Hematopoietic multipotent progenitor cell treated with erythropoietin and hydrocortisone succinate and interleukin-3 and kit ligand, for 8 days (in vitro differentiated cells): ENCODE data around the gene TRMT61A.
A peak's percentile ranks its signal among the peaks of the same experiment; 100 is the strongest.

Experiments used
- DNase-seq: peaks from one replicate; pipeline ENCODE4 v3.0.0-alpha.2; 2015

Gene TRMT61A

DNA sequence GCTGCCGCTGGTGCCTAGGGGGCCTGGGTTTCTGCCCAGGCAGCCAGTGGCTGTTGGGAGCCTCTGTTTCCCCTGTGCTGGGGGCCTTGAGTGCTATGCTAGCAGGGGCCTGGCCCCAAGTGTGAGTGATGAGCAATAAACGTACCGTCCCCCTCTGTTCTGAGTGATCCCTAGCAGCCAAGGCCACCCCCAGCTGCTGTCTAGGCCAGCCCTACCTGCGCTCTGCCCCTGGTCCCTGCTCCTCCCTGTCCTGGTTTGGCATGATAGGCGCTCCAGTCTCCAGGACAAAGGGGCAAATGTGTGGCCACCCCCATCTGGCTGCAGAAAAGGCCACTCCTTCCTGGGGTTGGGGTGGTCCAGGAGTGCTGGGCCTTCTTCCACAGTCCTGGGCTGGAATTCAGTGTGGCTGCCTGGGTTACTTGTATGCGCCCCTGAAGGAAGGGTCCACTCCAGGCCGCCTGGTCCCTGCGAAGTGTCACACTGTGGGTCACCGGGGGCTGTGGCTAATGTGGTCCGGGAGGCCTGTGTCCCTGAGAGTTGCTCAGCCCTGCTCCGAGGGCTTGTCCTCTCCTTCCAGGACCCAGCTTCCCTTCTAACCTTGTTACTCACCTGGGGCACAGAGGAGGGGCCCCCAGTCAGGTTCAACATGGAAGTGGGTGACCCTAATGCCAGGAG lies 7.0 kb downstream of the TRMT61A start:
- DNase-seq = no peak

DNA sequence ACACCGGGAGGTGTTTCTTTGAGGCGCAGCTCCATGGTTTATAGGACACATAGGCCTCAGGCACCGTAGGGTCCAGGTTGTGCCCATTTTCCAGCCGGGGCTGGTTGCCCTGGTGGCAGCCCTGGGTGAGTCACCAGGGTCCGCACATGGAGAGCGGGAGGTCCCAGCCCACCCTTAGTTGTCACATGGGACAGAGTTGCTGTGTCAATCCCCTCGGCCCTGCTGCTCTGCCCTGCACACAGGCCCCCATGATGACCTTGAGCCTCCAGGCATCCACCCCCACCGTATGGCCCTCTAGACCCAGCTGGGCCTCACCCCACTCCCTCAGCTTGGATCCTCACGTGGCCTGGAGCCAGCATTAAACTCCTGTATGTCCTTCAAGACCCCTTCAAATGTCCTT lies 7.7 kb downstream of the TRMT61A start:
- no peak for DNase-seq

DNA sequence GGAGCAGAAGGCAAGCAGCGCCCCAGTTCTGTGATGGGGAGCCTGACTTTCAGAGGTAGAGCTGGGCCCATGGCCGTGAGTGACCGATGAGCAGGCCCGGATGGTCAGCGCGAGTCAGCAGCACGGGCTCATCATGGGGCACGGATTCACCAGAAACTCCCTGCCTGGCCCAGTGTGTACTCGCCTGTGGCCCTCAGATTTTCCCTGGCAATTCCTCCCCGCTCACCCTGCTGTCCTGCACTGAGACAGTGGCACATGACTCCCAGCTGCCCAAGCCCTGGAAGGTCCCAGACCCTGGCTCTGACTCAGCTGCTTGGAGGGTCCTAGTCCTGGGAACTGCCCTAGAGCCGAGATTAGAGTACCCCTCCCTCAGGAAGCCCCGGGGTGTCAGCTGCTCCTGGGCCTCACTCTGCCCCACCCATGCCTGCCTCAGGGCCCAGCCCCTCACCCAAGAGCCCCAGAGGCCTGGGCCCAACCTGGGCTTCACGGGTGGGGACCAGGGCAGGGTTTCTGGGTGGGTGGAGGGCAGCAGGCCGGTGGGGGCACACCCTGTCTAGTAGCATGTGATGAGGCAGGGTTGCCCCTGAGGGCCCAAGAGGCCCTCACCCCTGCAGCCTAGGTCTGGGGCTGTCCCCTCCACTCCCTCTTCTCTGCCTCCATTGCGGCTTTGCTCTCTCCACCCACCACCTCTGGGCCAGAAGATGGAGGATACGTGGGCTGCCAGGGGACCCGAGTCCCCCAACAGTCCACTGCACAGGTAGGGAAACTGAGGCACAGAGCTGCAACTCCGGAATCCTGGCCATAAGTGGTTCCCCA lies 8.4 kb downstream of the TRMT61A start:
- no peak for DNase-seq

DNA sequence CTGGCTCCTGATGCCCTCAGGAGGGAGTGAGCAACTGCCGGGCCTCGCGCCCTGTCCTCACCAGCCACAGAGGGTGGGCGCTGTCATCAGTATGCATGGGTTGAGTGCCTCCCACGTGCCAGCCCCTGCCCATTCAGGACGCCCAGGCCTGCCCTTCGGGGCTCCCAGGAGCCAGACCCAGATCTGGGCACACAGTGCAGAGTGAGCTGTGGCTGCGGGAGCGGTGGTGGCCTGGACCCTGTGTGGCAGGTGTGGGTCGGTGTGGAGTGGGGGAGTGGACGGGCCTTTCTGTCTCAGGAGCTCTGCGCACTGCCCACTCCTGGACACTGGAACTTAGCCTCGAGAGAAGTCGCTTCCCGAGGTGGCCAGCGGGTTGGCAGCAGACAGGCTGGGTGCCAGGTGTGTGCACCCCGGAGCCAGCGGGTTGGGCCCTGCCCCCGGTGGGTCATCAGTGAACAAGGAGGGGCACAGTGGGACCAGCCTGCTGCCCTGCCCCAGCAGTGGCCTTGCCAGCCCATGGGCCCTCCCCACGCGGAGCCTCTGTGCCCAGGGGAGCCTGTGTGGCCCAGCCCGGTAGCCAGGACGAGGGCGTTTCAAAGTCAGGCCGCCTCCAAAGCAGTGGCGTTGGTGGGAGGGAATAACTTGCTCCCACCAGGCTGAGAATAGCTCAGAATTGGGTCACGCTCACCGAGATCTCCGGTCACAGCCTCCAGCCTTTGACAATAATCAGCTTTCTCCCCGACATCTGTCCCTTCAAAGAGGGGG lies 9.5 kb downstream of the TRMT61A start:
- no peak for DNase-seq

DNA sequence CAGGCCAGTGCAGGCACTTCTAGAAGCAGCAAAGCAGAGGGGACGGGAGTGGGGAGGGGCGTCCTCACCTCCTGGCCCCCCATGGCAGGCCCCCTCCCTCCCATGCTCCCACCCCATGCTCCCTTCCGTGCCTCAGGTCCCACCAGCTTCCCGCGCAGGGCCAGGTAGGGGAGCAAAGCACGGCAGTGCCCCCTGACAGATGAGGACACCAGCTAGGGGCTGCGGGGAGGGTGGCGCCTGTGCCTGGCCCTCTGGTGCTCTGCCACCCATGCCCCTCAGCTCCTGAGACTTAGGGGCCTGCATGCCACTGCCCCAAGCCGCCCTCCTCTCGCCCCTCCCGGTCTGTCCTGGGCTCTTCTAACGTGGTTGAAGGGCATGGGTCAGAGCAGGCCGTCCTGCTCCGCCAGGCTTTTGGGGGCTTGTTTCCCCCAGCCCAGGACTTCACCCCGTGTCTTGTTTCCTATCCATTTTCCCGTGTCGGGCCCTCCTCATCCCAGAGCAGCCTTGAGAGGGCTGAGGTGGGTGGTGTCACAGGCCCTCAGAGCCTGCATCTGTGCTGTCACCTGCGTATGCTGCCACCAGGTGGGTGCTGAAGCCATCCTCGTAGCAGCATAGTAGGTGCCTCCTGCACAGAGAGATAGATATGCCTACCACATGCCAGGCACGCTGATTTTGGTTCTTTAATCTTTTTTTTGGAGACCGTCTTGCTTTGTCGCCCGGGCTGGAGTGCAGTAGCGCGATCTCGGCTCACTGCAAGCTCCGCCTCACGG lies 10.2 kb downstream of the TRMT61A start:
- no peak for DNase-seq

DNA sequence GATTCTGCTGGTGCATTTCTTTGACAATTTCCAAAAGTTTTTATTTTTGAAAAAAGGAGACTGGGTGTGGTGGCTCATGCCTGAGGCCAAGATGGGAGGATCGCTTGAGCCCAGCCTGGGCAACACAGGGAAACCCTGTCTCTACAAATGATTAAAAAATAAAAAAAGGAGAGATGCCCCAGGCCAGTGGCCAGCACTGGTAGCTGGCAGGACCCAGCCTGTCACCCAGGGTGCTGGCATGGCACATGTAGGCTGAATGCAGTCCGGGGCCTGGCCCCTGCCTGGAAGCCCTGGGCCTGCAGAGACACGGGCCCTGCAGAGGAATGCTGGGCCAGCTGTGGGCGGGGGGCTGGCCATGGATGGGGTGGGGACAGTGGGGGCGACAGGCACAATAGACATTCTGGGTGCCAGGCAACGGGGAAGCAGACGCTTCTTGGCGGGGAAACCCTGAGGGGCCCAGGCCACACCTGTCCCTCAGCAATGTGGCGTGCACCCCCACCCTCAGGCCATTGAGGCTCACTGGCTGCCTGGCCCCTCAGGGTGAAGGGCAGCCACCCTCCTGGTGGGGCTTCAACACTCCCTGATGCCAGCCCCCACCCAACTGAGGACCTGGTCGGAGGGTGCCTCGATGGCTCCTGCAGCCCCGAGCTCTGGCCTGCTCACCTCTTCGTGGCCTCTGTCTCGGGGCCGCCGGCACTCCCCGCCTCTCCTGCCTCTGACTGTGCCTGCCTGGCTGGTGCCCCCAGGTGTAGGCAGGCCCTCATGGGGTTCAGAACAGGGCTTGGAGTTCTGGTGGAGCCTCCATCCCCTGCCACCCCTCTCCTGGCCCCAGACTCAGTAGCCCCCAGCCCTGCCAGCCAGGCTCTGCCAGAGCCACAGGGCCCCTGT lies 12.1 kb downstream of the TRMT61A start:
- DNase-seq = no peak

DNA sequence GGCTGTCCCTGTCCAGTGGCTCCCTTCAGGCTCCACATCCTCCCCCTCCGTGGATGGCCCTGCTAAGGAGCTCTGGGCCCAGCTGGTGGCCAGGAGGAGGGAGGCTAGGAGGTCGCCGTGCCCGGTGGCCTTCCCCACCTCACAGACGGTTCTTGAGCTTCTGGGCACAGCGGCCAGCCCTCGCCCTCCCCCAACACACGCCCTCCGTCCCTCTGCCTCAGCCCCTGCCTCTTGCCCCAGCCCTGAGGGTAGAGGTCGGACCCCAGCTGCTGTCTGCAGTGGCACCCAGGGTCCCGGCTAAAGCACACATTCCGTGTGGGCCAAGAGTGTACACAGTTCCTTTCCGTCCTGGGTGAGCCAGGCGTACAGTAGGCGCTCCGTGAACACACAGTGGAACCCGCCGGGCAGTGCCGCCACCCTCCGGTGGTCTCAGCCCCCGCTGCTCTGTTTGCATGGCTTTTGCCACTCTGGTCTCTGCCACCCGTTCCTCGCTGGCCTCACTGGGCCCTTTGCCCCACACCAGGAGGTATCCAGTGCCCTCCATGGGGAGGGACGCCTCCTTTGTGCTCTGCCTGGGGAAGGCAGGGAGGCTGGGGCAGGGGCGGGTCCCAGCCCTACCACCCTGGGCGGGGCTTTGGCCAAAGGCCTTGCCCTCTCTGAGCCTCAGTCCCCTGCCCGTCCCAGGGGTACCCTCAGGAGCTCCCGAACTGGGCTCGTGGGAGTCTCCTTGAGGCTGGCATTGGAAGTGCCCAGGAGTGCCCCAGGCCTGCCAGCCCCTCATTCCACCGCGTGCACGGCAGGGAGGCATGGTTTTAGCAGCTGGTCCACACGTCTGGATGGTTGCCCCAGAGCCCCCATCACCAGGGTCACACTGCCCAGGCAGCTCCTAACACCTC lies 13.0 kb downstream of the TRMT61A start:
- no peak for DNase-seq

DNA sequence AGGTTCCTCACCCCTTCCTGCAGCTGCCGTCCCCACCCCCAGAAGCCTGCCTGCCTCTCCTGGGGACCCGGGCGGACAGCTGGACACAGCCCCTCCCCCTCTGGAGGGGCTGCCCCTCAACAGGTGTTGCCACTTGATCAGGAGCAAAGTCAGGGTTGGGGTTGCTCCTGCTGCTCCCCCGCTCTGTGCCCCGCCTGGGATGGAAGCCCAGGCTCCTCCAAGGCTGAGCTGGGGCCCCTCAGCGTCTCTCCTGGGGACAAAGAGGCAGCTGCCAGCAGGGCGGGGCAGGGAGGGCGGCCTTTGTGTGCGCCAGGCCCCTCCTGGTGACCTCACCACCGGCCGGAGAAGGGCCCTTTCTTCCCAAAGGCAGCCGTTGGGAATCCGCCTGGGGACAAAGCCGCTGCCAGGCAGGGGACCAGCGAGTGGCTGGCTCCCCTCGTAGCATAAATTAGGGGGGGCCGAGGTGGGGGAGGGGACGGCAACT lies 13.7 kb downstream of the TRMT61A start:
- DNase-seq = no peak

DNA sequence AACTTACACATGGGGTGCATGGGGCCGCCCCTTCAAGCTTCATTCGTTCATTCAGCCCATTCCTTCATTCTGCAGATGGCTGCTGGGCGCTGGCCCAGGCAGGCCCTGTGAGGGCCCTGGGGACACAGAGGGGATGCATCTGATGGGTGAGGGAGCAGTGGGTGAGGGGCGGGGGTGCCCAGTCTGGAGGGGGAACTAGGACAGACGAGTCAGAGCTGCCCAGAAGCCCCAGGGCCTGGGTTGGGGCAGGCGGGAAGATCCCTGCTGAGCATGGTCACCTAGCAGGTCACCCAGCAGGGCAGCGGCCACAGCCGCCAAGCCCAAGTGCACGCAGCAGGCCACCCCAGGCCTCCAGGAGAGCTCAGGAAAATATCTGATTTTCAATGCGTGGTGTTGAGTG lies 14.1 kb downstream of the TRMT61A start:
- no peak for DNase-seq

DNA sequence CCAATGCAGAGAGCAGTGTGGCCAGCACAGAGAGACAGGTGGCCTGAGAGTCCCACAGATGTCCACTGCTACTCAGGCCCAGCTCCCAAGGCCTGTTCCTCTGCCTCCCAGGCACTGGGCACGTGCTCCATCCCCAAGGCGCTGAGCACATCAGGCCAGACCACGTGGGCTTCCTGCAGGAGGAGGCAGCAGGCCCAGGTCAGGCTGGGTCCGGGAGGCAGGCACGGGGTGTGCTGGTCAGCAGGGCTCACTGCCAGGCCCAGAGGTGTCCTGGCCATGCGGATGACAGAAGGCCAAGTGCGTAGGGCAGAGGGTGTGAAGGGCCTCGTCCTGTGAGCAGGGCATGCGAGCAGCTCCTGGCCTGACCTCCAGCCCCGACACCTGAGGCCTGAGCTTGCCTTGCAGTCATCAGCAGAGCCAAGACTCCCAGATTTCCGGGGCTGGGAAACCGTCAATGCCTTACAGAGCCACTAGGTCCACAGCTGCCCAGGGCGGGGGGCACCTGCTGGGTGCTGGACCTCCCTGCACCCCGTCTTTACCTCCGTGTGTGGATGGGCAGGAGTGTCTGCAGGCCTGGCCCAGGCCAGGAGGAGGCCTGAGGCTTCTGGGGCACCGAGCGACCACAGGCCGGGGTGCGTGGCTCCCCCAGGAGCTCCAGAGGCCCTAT lies 14.9 kb downstream of the TRMT61A start:
- DNase-seq = no peak

DNA sequence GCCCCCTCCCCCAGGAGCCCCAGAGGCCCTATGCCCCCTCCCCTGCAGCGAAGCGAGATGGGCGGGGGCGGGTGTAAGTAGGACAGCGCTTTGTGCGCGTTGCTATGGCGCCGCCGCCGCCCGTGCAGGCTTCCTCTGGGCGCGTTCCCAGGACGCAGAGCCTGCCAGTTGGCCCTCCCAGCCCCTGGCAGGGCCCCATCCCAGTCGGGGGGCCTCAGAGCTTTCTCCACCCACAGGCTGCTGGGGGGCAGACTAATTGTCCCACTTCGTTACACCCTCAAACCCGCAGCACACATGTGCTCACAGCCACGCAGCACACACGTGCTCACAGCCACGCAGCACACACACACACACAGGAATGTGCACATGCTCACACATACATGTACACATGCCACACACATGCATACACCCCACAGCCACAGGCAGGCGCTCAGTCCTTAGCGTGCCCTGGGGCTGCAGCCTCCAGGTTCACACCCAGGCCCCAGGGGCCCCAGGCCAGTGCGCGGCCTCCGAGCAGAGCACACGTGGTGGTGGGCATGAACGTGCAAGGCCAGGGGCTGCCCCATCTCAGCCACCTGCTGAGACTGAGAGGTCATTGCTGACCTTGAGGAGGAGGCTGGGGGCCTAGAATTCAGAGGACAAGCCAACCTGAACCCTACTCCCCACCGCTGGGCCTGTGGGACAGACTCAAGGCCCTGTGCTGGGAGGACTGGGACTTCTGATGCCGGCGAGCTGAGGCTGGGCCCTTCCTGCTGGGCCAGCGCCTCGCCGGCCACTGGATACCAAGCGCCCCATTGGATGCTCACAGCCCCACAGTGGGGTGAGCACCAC lies 15.6 kb downstream of the TRMT61A start:
- no peak for DNase-seq

DNA sequence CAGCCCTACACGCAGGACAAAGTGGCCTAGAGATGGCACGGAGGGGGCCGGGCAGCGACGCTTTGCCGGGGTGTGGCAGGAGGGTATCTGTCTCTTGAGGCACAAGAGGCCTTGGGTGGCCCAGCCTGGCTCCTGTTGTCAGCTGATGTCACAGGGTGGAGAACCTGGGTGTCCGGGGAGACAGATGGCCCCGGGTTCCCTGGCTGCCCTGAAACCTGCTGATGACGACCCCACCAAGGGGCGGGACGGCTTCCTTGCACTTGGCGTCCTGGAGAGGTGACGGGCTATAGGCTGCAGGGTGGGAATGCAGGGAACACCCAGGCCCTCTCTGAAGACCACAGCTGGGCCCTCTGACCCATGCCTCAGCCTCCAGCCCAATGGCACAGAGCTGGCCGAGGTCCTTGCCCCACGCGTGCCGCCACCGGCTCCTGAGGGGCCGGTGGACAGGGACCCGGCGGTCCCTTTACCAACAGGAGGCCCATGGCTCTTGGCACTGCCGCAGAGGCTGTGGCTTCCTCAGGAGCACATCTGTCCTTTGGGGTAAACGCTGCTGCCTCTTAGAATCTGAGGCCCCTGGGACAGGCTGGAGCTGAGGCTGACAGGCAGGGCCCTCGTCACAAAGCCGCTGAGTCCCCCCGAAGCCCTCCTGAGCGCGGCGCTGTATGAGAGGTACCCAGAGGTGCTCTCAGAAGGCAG lies 16.4 kb downstream of the TRMT61A start:
- no peak for DNase-seq

DNA sequence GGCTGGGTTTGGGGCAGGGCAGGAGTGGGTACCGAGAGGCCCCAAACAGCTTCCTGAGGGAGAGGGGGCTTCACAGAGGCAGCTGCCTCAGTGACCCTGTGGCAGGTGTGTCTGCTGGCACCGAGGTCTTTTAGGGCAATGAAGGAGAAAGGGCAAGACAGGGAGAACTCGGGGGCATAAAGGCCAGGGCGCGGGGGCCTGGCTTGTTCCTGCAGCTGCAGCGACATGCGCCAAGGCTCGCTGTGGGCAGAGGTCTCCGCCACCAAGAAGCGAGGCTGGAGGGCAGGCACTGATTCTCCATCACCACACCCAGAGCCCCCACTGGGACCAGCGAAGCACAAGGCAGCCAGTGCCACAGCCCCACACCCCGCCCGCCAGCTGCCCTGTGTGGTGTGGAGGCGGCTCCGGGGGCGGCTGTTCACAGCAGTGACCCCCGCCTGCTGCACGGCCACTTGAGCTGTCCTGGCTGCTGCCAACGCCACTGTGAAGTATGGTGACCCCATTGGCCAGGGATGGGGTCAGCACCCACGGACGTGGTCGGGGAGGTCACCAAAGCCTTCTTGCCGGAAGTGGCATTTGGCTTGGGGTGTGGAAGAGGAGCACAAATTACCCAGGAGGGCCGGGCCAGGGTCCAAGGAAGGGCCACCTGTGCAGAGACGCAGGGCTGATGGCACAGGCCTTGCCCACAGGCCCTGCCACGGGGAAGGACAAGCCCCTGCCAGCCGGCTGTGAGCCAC lies 17.1 kb downstream of the TRMT61A start:
- DNase-seq = no peak

DNA sequence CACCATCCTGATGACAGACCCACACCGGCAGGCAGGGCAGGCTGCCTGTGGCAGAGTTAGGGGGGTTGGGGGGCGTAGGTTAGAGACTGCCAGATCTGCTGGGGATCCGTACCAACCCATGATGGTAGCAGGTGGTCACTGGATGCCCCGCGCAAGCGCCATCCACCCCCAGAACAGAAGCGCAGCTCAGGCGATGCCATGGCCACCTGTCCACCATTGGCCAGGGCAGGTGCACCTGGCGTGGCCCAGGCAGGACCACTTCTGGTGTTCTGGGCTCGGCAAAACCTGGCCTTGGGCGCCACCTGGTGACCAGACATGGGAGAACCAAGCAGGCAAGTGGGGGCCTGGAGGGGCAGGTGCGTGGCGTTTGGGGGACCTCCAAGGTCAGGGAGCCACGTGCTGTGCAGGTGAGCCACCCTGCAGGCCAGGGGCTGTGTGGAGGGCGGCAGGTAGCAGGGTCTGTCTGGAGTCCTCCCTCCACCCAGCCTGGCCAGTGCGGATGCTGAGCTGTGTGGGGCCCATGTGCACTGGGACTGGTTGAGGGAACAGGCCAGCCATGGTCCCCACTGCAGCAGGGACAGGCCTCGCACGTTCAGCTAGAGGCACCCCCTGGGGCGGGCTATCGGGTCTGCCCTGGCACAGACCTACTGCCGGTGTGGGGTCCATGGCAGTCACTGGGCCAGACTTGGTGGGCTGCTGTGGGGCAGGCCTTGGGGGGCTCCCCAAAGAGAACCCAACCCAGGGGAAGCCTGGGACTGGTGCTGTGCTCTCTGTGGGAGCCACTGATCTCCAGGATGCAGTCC lies 17.9 kb downstream of the TRMT61A start:
- DNase-seq = peak; percentile 68

DNA sequence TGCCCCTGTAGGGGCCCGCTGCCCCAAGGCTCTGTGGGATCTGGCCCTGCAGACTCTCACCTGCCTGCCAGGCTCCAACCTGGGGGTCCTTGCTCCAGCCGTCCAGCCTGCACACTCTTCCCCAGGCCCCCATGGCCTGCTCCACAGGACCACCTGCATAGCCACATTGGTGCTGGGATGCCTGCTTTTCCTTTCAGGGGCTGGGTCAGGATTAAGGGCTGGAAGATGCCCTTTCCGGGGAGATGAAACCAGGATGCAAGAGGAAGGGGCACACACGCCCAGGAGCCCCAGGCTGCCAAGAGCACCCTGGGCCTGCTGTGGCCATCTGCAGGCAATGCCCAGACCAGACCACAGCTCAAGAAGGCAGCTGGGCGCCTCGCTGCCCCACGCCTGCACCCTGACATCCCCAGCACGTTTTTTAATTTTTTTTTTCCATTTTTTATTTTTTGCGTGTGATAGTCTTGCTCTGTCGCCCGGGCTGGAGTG lies 18.5 kb downstream of the TRMT61A start:
- no peak for DNase-seq

DNA sequence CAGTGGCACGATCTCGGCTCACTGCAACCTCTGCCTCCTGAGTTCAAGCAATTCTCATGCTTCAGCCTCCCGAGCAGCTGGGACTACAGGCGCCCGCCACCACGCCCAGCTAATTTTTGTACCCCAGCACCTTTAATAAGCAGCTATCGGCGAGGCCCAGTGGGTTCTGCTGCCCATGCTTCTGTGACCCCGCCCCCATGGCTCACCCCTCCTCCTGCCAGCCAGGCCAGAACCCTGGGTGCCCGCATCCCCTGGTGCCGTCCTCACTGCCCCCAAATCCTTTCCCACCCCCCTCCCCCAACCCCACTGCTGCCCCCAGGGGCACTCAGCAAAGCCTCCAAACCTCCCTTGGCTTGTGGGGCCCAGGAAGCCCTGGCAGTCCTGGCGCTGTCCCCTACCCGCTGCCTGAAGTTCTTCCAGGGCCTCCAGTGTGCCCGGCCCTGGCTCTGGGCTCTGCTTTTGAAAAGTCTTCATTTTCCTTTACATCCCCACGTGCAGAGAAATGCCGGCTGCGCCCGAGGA lies 19.0 kb downstream of the TRMT61A start:
- DNase-seq = no peak
